Measurements from ENCODE around the gene ETV3. TPM values are rescaled to one million over a fixed set of nuclear protein-coding genes. Genes with fewer than 3 reads are reported as not detected.
A peak's percentile ranks its signal among the peaks of the same experiment; 100 is the strongest.
"Not testable (repeated sequence)": the region's sequence is repeated elsewhere in the genome, so short reads cannot be mapped to it uniquely, and the experiment has no call there.

ETV3 gene
- 16.4 TPM for total RNA-seq
- long read RNA-seq, partial matches to known transcripts: 0 of 2 reads
- long read RNA-seq, other reads (novel, unspliced or antisense): 2 of 2 reads

DNA sequence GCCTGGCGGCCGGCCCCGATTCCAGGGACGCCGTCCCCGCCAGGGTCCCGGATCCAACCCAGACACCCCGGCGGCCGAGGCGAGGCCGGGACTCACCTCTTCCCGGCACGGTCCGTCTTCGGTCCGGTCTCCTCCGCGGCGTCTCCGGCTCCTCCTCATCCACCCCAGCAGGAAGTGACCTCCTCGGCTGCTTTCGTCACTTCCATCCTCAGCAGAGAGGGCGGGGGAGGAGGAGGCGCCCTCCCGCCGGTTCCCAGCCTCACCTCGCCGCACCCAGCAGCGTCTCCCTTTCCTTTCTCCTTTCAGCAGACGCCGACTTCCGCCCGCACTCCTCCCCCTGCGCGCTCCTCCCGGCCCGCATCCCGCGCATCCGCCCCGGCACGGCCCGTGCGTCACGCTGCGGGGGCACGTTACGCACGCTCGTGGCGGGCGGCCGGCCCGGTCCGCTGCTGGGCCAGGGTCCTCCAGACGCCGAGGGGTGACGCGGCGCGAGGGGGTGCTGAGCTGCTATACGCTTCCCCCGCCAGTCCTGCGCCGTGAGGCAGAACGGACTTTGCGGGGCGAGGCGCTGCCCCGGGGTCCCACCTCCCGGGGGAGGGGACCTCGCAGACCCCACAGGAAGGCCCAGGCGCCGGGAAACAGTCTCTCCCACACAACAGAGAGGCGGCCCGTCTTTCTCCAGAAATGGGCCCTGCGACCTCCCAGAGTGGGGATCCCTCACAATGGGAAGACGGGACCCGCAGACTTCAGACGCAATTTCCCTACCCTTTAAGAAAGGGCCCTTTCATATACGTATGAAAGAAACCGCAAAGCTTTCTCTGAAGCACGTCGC is at the start of gene ETV3:
ETV3 (minus strand) TSS at position 176 of the 832 bp plus-strand sequence. CDS start 2,043 bp downstream, outside the sequence.
- intact Hi-C loops (cut with DNase I): no loop called here
- DNase-seq (peak; percentile 92), ATAC-seq (ENCODE audit: poor library complexity) (peak; percentile 98)

DNA sequence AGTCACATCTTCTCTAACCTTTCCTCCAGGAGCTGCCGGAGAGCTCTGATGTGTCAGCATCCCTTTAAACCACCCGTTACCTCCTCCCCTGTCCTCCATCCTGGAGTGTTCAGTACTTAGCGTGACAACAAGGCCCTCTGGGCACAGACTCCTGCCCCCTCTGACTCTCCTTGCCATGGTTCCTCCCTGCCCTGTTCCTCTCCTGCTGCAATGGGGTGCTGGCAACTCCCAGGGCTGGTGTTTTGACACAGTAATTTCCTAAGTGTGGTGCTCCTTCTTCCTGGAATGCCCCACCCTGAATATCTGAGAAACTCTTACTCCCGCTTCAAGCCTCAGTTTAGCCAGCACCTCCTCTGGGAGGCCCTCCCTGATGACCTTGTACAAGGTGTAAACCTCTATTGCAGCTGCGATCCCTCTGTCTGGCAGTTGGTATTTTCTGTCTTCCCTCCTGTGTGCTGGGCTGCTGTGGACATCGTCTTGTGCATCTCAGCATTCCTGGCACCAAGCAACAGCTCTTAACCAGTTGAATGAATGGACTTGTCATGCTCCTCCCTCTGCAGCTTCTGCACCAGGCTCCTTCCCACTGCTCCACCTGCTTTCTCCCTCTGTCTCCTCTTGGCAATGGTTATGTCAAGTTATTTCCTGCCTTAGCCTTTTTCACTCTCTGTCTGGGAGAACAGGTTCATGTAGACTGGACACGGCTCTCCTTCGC is 48.2 kb upstream of the ETV3 start:
- DNase-seq (no peak), ATAC-seq (ENCODE audit: poor library complexity) (no peak)
- intact Hi-C loops (cut with DNase I): no loop called here

DNA sequence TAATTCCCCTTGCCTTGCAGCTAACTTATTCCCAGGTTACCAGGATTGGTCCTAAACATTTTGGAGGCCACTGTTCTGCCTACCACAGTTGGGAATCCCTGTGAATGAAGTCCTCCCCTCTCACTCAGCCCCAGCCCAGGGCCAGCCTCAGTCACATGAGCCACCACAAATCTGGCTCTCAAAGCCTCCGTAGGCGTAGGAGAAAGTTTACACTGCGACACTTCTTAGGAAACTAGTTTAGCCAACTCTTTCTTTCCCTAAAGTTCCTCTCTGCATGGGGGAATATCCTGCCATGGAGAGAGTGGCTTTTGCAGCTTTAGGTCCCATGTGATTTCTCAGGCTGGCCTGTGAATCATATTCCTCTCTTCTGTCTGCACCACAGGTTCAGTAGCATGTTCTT is 45.7 kb upstream of the ETV3 start:
- intact Hi-C loops (cut with DNase I): no loop called here
- no peak for ATAC-seq (ENCODE audit: poor library complexity)
- no peak for DNase-seq

DNA sequence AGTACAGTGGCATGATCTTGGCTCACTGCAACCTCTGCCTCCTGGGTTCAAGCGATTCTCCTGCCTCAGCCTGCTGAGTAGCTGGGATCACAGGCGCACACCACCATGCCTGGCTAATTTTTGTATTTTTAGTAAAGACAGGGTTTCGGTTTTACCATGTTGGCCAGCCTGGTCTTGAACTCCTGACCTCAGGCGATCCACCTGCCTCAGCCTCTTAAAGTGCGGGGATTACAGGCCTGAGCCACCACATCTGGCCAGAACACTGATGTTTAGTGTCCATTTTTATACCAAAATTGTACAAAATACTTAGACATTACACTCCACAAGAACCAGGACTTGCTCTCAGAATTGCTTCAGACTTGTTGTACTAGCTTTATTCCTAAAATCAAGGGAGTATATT is 44.2 kb upstream of the ETV3 start:
- intact Hi-C loops (cut with DNase I); ATAC-seq (ENCODE audit: poor library complexity); DNase-seq: not testable (repeated sequence)

DNA sequence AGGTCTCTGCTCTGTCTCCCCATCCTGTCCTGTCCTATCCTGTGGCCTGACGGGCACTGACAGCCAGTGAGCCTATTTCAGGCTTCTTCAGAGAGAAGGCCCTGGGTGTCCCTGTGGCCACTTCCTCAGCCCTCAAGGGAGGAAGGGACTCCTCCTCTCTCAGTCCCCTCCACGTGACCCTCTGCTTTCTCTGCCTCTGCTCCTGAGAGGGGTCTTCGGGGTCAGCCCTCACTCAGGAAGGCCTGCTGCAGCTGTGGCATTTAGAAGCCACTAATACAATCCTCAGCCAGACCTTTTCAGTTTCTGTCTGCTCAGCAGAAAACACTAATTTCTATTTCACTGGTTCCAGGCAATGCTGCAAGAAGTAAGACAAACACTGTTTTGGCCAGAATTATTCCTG is 43.6 kb upstream of the ETV3 start:
- DNase-seq (no peak), ATAC-seq (ENCODE audit: poor library complexity) (no peak)
- intact Hi-C loops (cut with DNase I): no loop called here

DNA sequence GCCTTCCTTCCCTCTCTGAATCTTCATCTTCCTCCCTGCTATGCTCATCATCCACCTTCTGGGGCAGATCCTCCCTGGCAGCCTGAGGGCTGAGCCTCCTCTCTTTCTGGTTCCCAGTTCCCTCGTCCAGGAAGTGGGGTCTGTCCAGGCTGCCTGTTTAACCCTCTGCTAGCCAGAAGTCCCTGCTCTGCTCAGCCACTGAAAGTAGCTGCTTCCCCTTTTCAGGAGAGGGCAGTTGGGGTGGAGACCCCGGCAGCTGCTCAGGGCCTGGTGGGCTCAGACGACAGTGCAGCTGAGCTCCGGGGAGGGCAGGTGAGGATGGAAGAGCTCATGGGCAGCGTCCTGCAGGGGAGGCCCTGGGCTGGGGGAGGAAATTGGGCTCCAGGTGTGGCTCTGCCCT is 43.1 kb upstream of the ETV3 start:
- DNase-seq (no peak), ATAC-seq (ENCODE audit: poor library complexity) (no peak)
- intact Hi-C loops (cut with DNase I): no loop called here

DNA sequence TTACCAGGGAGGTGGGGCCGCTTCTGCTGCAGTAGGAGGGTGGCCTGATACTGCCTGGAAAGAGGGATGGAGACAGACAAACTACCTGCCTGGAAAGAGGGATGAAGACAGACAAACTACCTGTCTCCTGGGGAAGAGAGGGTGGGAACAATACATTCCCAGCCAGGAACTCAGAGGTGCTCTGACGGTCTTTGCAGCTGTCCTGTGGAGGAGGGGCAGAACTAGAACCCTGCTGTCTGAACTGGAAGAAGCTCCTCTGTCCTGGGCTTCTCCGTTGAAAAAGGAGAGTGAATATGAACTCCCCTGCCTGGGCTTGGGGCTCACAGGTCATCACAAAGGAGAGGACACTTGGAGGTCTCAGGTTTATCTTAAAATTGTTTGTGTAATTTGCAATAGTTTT is 40.3 kb upstream of the ETV3 start:
- DNase-seq (no peak), ATAC-seq (ENCODE audit: poor library complexity) (no peak)
- intact Hi-C loops (cut with DNase I): no loop called here

DNA sequence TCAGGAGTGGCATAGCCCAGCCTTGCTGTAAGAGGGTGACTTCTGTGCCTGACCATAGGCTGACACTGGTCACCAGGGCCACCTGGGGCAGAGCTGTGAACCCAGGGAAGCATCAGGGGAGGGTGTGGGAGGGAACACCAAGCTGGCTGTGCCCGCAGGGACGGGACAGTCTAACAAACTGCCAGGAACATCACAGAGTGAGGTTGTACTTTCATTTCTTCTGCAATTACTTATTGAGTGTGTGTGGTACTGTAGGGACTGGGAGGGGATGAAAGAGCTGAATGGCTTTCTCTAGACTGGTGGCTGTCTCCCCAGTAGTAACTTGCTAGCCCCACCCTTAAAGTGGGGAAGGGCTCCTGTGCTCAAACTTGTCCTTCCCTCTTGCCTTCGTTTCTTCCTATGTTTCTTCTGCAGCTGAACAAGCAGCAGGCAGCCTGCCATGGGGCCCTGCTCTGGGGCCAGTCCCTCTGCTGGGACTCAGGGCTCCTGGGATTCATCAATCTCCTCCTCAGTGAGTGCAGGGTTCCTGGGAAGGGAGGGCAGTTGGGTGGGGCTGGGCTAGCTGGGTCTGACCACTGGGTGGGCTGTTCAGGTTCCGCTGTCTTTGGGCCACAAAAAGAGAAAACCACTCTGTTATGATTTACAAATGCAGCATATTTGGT is 39.7 kb upstream of the ETV3 start:
- DNase-seq (no peak), ATAC-seq (ENCODE audit: poor library complexity) (no peak)
- intact Hi-C loops (cut with DNase I): no loop called here

DNA sequence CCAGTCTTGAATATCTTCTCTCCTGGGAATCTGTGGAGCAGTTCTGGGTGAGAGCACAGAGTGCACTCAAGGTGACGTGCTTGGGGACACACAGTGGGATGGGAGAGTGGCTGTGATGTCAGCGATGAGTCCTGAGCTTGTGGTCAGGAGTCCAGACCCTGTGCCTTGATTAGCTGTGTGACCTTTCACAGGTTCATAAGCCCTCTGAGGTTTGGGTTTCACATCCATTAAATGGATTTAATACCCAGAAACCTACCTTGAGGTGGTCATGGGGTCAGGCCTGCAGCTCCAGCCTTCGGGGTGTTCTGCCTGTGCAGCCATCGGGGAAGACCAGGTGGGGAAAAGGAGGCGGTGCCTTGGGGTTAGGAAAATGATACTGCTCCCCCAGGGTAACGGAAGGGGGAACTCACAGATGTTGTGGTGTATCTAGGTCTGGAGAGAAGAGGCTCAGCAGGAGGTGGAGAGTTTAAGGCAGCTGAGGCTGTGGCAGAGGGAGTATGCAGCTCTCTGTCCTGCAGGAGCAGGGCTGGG is 38.5 kb upstream of the ETV3 start:
- intact Hi-C loops (cut with DNase I): no loop called here
- DNase-seq (no peak), ATAC-seq (ENCODE audit: poor library complexity) (no peak)

DNA sequence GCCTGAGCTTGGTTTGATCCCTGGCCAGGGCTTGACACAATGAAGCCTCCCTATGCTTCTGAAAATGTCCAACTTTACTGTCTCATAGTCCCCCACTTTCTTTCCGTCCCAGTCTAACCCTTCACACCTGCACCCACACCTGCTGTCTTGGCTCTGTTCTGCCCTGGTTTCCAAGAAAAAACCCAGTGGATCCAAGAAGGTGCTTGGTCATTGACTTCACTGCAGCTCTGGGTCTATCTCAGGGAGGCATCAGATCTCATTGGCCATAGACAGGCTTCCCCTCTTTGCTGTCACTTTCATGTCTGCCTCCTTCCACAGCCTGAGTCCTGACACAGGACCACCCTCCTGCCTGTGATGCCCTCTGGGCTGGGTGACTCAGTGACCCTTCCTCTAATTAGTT is 37.8 kb upstream of the ETV3 start:
- ATAC-seq (ENCODE audit: poor library complexity): no peak
- no peak for DNase-seq
- intact Hi-C loops (cut with DNase I): no loop called here

DNA sequence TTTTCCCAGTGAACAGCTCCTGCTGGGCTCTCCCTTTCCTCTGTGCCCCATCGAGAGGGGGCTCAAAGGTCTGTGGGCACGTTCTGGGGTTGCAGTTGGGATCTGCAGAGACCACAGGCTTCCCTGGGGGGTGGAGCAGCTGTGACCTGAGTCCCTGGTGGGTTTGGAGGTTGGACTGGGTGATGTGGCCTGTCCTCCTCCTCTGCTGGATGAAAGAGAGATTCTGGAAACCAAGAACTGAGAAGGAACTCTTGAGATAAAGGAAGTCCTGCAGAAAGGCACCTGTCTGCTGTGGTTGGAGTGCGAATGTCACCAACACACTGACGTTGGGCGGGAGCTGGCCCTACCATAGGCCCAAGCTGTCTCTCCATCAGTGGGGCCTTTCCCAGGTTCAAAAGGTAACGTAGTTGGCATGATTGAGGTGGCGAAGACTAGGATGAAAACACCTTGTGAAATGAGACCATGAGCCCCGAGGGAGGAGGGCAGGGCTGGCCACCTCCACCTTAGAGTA is 35.8 kb upstream of the ETV3 start:
- intact Hi-C loops (cut with DNase I): no loop called here
- no peak for ATAC-seq (ENCODE audit: poor library complexity)
- no peak for DNase-seq

DNA sequence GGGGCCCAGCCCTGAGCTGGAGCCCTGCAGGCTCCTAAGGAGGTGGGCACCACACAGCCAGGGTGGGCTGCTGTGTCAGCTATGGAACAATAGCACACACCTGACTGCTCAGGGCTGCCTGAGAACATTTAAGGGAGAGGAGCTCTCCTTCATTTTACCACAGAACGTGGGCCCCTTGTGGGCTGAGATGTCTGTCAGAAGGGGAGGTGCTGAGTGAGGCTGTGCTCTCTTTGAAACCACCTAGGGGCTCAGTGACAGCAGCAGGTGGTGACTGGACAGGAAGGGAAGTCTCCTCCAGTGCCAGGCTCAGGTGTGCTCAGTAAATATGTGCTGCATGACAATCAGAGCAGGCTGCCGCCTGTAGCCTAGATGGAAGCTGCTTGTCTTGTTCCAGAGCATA is 35.0 kb upstream of the ETV3 start:
- ATAC-seq (ENCODE audit: poor library complexity); intact Hi-C loops (cut with DNase I): not testable (repeated sequence)

DNA sequence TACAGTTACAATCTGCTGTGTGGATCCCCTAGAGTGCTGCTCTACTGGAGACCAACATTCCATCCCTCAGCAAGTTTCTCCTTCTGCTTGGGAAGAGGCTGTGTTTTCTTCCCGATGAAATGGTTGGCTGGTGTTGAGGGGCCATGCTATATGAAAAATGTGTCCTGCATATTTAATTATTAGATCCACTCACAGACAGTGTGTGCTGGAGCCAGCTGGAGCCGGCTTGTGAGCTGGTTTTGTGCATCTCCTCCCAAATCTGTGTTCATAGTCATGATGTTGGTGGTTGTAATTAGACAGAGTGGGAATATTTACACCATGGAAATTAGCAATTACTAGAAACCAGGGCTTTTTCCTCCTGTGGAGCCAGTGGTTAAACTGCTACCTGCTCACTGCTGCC is 34.4 kb upstream of the ETV3 start:
- ATAC-seq (ENCODE audit: poor library complexity); DNase-seq; intact Hi-C loops (cut with DNase I): not testable (repeated sequence)

More for the DNA sequence above, 35.0 kb upstream of the ETV3 start:
- DNase-seq: not testable (repeated sequence)

DNA sequence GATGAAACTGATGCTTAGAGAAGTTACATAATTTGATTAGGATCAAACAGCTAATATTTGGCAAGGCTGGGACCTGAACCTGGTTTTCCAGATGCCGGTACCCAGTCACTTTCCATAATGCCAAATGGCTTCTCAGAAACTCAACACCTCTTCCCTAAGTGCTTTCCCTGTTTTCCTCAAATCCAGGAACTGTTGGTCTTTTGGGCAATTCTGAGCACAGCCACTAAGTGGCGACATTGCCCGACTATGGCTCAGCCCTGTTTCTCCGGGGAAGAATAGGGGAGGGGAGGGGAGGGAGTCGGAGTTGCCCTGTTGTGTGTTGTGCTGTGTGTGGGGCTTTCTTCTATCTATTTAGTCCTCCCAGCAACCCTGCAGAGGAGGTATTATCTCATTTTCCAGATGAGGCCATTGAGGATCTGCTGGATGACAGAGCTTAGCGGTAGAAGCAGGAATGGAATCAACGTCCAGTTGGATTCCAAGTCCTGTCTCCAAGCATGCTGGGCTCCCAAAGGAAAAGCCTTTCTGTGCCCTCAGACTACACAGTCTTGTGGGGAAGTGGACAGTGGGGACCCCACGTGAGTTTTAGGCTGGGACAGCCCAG is 33.8 kb upstream of the ETV3 start:
- peak; percentile 74 for ATAC-seq (ENCODE audit: poor library complexity)
- DNase-seq; intact Hi-C loops (cut with DNase I): not testable (repeated sequence)

DNA sequence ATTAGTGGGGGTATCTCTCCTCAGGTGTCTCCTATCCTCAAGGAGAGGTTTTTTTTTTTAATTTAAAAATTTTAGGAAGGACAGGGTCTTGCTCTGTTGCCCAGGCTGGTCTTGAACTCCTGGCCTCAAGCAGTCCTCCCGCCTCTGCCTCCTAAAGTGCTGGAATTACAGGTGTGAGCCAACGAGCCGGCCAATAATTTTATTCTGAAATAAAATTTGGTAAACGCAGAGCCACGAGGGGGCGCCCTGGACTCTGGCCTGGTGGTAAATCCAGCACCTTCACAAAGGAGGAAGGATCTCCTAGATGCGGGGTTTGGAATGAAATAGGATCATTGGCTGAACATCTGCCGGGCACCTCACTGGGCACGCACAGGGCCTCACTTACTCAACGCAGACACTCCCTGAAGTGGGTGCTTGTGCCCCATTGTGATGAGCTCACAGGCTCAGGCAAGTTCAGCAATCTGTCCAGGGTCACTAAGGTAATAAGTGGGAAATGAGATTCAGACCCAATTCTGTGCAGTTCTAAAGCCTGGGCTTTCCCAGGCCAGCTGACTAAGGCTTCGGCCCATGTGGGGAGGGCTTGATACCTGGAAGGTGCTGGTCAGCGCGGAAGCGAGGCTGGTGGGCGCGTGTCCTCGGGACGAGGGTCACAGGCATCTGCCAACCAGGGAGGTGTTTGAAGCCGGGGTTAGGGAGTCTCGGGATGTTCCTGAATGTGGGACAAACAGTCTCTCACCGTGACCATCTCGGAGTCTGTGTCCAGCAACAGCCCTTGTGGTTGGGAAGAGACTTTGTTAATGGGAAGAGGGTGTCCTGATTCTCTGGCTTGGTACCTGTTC is 32.7 kb upstream of the ETV3 start:
- ATAC-seq (ENCODE audit: poor library complexity) (no peak), DNase-seq (no peak)
- intact Hi-C loops (cut with DNase I): no loop called here

DNA sequence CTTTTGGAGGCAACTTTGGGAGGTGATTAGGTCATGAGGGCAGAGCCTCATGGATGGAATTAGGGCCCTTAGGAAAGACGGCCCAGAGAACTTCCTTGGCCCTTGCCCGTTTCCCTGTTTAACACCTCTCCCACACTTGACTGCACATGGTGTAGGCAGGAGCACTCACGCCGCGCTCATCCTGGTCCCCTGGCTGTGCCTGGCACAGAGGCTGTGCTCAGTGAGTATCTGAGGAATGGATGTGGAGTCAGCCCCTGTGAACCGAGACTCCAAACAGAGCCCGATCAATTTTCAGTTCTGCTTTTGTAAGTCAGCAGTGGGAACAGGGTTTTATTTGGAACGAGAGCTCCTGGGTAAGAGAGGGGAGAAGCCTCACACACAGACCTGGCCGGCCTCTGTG is 29.8 kb upstream of the ETV3 start:
- no peak for DNase-seq
- intact Hi-C loops (cut with DNase I): no loop called here
- no peak for ATAC-seq (ENCODE audit: poor library complexity)

DNA sequence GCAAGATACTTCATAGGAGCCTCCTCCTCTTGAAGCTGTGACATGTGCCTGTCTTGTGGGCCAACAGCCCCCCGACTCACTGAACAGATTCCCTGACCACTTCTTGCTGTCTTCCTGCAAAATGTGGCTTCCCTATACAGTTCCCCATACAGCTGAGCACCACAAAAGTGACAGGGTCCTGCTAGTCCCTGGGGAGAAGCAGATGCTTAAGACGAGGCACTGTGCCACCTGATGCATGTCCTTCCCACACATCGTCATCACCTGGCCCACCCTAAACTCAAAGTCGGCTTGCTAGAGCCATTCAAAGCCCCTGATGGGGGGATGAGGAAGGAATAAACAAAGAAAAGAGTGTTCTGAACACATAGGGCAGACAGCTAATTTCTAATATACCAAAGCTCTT is 29.2 kb upstream of the ETV3 start:
- intact Hi-C loops (cut with DNase I): no loop called here
- no peak for ATAC-seq (ENCODE audit: poor library complexity)
- no peak for DNase-seq

DNA sequence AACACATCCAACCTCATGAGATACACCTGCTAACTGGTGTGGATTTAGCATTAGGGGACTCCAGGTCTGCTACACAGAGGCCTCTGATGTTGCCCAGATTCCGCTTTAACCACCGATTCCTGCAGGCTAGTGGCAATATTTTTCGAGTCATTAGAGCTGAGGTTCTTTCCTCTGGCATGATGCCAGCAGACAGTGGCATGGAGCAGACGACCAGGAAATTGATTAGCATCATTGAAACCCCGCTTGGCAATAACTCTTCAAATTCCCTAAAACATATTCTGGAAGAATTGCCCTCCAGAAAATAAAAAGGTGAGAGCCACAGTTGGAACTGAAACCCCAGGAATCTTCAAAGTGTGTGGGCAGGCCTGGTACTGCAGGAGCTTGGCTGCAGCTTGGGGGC is 28.4 kb upstream of the ETV3 start:
- ATAC-seq (ENCODE audit: poor library complexity): no peak
- intact Hi-C loops (cut with DNase I): no loop called here
- no peak for DNase-seq
